GM12878 (cell line): ENCODE measurements around the gene CENPF. TPM values are rescaled to one million over a fixed set of nuclear protein-coding genes. Genes with fewer than 3 reads are reported as not detected.

Experiments used
- ATAC-seq: fragments of 200-7000 bp; cut with Tn5 transposase; 3 replicates; pipeline ENCODE4 v1.9.1; 2020; ENCODE audit warnings: mild to moderate bottlenecking, moderate library complexity
- BruUV-seq: library from RNA; stranded (reverse); fragments of 400-500 nt; replicated peaks from 2 replicates; lab custom pipeline; 2021; lab: Mats Ljungman, UMichigan
- CTCF ChIA-PET: fragments of 300-600 bp; sonication (Branson Sonifier 250); formaldehyde crosslinking; extraction: SDS; loops from one replicate; lab custom pipeline; 2021; ENCODE audit warnings: inconsistent platforms; lab: Yijun Ruan, JAX
- POLR2A ChIA-PET: fragments of 350-600 bp; formaldehyde crosslinking; extraction: SDS; loops from one replicate; lab custom pipeline; 2021; ENCODE audit warnings: inconsistent platforms; lab: Charles Lee
- RAD21 ChIA-PET: fragments of 300-600 bp; sonication (Branson Sonifier 250); formaldehyde crosslinking; loops from one replicate; lab custom pipeline; 2023; ENCODE audit warnings: antibody characterized with exemption; ENCODE audit not compliant: unreplicated experiment; lab: Charles Lee
- SMC1A ChIA-PET: fragments of 300-600 bp; sonication (Branson Sonifier 250); formaldehyde crosslinking; loops from one replicate; lab custom pipeline; 2023; ENCODE audit not compliant: unreplicated experiment, uncharacterized antibody; lab: Charles Lee
- DNase-seq: peaks from one replicate; pipeline ENCODE4 v3.0.0-alpha.2; 2011; ENCODE audit warnings: low read depth, low spot score
- FAIRE-seq: peaks from 3 replicates; lab custom pipeline; 2011; peaks lifted over from hg19 to GRCh38; lab: Jason Lieb, UNC
- H2AFZ ChIP-seq: 2 replicates; pipeline ENCODE4 v1.6.0; 2011; ENCODE audit warnings: low read depth, low read length, control low read depth; ENCODE audit not compliant: control insufficient read depth
- H3K27ac ChIP-seq: 2 replicates; pipeline ENCODE4 v1.5.1; 2011; ENCODE audit warnings: control low read depth; ENCODE audit not compliant: control insufficient read depth, insufficient read depth
- H3K27me3 ChIP-seq, 2 experiments: replicated peaks in 1 of 2; 2 replicates each; pipeline versions ENCODE4 v1.6.0 to v1.6.1; 2011; ENCODE audit warnings: low read length in 1 of 2; ENCODE audit not compliant: control insufficient read depth in 2 of 2, insufficient read depth in 2 of 2
- H3K36me3 ChIP-seq, 2 experiments: 2 replicates each; pipeline ENCODE4 v1.5.1; 2011; ENCODE audit warnings: low read length in 1 of 2; ENCODE audit not compliant: control insufficient read depth in 2 of 2, insufficient read depth in 2 of 2
- H3K4me1 ChIP-seq: 2 replicates; pipeline ENCODE4 v1.6.1; 2011; ENCODE audit warnings: mild to moderate bottlenecking, low read length, moderate library complexity, mixed read lengths; ENCODE audit not compliant: control insufficient read depth, insufficient read depth
- H3K4me2 ChIP-seq: 2 replicates; pipeline ENCODE4 v1.6.0; 2011; ENCODE audit warnings: control low read depth; ENCODE audit not compliant: control insufficient read depth, insufficient read depth
- H3K4me3 ChIP-seq: fragments of 200-600 bp; sonication (generic); 2 replicates; pipeline ENCODE4 v1.5.1; 2016
- H3K79me2 ChIP-seq: 2 replicates; pipeline ENCODE4 v1.6.0; 2011; ENCODE audit warnings: low read length; ENCODE audit not compliant: control insufficient read depth, insufficient read depth
- H3K9ac ChIP-seq: 2 replicates; pipeline ENCODE4 v1.8.0; 2011; ENCODE audit warnings: low read length, control low read depth, mixed read lengths; ENCODE audit not compliant: control insufficient read depth, insufficient read depth
- H3K9me3 ChIP-seq: replicated peaks from 3 replicates; pipeline ENCODE4 v1.5.1; 2011; ENCODE audit warnings: mild to moderate bottlenecking, low read length; ENCODE audit not compliant: control insufficient read depth, insufficient read depth
- H4K20me1 ChIP-seq: 2 replicates; pipeline ENCODE4 v1.6.0; 2011; ENCODE audit not compliant: control insufficient read depth, insufficient read depth
- RB1 ChIP-seq: fragments of 450-650 bp; formaldehyde crosslinking; IDR thresholded peaks from 2 replicates; pipeline ENCODE4 v1.6.1; 2017; ENCODE audit warnings: mild to moderate bottlenecking, borderline replicate concordance
- SUPT20H ChIP-seq: IDR thresholded peaks from 2 replicates; pipeline ENCODE4 v1.6.1; 2011; ENCODE audit warnings: low read depth, mild to moderate bottlenecking, low read length, moderate library complexity, borderline replicate concordance; ENCODE audit not compliant: control insufficient read depth
- WRNIP1 ChIP-seq: IDR thresholded peaks from 2 replicates; pipeline ENCODE4 v1.6.1; 2011; ENCODE audit warnings: low read depth, low read length, improper control_type of control experiment, borderline replicate concordance
- WGBS: methylation state at CpG from one replicate; pipeline ENCODE4 v1.1.6; 2016; ENCODE audit warnings: low lambda C conversion rate; ENCODE audit not compliant: insufficient replicate concordance, insufficient coverage; ENCODE audit errors: missing lambda C conversion rate; 5-methylcytosine and 5-hydroxymethylcytosine counted together
- in situ Hi-C: fragments of 300-500 bp; cut with MboI; formaldehyde crosslinking; loops from 9 replicates; pipeline ENCODE4 v1.14.3; 2018; ENCODE audit warnings: mixed read lengths
- intact Hi-C: fragments of 100-400 bp; cut with micrococcal nuclease; formaldehyde crosslinking; loops from one replicate; pipeline ENCODE4 v1.14.2; 2022; ENCODE audit not compliant: unreplicated experiment
- polyA plus RNA-seq, 11 experiments: library from polyadenylated mRNA; depleted of rRNA in 4 of 11; unstranded in 6 of 11; stranded (reverse) in 5 of 11; fragments of >200 nt; fragmentation: Nextera tagmentation in 4 of 11; fragmentation: Illumina TruSeq in 1 of 11; extraction: Ambion mirVana in 4 of 11; extraction: Trizol in 1 of 11; gene quantifications; 1 replicate in 1 of 11; 2 replicates in 10 of 11; pipeline versions ENCODE4 v1.2.1 to v1.2.3, GENCODE V29; 2011 to 2016; ENCODE audit warnings: inconsistent platforms in 2 of 11, missing spikeins in 2 of 11, low read depth in 1 of 11
- total RNA-seq, 4 experiments: library from RNA; depleted of rRNA in 3 of 4; stranded (reverse); fragments of >200 nt in 3 of 4; fragmentation: Illumina TruSeq in 1 of 4; extraction: Trizol in 1 of 4; gene quantifications; 2 replicates each; pipeline versions ENCODE4 v1.2.1 to v1.2.3, GENCODE V29; 2013 to 2021
- TF ChIP-seq, protein P1 (sequence below): fragments of 150-350 bp; IDR thresholded peaks from 2 replicates; pipeline ENCODE4 v1.6.1; 2016; ENCODE audit warnings: low read depth, low read length
- TF ChIP-seq, protein P2 (sequence below): fragments of 450-650 bp; IDR thresholded peaks from 2 replicates; pipeline ENCODE4 v1.6.1; 2016; ENCODE audit warnings: mild to moderate bottlenecking
- TF ChIP-seq, protein P3 (sequence below): fragments of 450-650 bp; formaldehyde crosslinking; IDR thresholded peaks from 2 replicates; pipeline ENCODE4 v1.4.0; 2020; ENCODE audit warnings: mild to moderate bottlenecking, moderate library complexity

CENPF gene
- total and polyA plus RNA-seq, 10 of the 15 experiments (the other 5 are each of a cell fraction or from before 2014, with no cell fraction given) = 26.0 to 132 (median 70.5) TPM

DNA sequence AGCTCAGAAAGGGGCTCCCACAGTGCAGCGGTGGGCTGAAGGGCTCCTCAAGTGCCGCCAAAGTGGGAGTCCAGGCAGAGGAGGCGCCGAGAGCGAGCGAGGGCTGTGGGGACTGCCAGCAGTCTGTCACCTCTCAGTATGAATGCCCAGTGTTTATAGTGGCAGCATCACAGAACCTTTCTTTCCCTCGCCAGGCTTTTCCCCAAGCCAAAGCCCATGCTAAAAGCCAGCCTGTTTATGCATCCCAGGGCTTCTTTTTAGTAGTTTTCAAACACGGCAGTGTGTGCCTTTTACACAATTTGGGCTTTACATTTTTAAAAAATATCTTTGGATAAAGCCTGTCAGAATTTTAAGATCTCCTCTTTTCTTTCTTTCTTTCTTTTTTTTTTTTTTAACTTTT lies 70.6 kb downstream of the CENPF start:
- POLR2A ChIA-PET = no interaction called here
- in situ Hi-C loops = no loop called here

More for the DNA sequence above, 70.6 kb downstream of the CENPF start:
- H3K36me3 ChIP-seq = peaks cover 0 to 3% of the 10 kb centered on the region in 2 experiments; a peak in 2 of 4 replicates
- H4K20me1 ChIP-seq = no peaks in the 10 kb centered on the region
- intact Hi-C loops = no loop called here
- no peak overlapping the region for H3K9ac ChIP-seq
- BruUV-seq = no TSS peak
- no peak overlapping the region for H3K4me3 ChIP-seq
- ChIA-PET SMC1A (no interaction called here), CTCF (interaction anchor here (1.1 kb wide), 1 partner anchor 10 kb away, joined by 4 read pairs; no protein-coding TSS in a partner anchor), RAD21 (no interaction called here)
- FAIRE-seq (no peak), DNase-seq (no peak), ATAC-seq (no peak)
- H3K27me3 ChIP-seq = no peaks in the 10 kb centered on the region; a peak in 1 of 4 replicates
- TF ChIP-seq, protein P1, sequence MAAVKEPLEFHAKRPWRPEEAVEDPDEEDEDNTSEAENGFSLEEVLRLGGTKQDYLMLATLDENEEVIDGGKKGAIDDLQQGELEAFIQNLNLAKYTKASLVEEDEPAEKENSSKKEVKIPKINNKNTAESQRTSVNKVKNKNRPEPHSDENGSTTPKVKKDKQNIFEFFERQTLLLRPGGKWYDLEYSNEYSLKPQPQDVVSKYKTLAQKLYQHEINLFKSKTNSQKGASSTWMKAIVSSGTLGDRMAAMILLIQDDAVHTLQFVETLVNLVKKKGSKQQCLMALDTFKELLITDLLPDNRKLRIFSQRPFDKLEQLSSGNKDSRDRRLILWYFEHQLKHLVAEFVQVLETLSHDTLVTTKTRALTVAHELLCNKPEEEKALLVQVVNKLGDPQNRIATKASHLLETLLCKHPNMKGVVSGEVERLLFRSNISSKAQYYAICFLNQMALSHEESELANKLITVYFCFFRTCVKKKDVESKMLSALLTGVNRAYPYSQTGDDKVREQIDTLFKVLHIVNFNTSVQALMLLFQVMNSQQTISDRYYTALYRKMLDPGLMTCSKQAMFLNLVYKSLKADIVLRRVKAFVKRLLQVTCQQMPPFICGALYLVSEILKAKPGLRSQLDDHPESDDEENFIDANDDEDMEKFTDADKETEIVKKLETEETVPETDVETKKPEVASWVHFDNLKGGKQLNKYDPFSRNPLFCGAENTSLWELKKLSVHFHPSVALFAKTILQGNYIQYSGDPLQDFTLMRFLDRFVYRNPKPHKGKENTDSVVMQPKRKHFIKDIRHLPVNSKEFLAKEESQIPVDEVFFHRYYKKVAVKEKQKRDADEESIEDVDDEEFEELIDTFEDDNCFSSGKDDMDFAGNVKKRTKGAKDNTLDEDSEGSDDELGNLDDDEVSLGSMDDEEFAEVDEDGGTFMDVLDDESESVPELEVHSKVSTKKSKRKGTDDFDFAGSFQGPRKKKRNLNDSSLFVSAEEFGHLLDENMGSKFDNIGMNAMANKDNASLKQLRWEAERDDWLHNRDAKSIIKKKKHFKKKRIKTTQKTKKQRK = no peak
- no peak for TF ChIP-seq SUPT20H
- TF ChIP-seq, protein P2, sequence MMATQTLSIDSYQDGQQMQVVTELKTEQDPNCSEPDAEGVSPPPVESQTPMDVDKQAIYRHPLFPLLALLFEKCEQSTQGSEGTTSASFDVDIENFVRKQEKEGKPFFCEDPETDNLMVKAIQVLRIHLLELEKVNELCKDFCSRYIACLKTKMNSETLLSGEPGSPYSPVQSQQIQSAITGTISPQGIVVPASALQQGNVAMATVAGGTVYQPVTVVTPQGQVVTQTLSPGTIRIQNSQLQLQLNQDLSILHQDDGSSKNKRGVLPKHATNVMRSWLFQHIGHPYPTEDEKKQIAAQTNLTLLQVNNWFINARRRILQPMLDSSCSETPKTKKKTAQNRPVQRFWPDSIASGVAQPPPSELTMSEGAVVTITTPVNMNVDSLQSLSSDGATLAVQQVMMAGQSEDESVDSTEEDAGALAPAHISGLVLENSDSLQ = no peak
- TF ChIP-seq RB1 = no peak
- no peak for TF ChIP-seq WRNIP1
- TF ChIP-seq, protein P3, sequence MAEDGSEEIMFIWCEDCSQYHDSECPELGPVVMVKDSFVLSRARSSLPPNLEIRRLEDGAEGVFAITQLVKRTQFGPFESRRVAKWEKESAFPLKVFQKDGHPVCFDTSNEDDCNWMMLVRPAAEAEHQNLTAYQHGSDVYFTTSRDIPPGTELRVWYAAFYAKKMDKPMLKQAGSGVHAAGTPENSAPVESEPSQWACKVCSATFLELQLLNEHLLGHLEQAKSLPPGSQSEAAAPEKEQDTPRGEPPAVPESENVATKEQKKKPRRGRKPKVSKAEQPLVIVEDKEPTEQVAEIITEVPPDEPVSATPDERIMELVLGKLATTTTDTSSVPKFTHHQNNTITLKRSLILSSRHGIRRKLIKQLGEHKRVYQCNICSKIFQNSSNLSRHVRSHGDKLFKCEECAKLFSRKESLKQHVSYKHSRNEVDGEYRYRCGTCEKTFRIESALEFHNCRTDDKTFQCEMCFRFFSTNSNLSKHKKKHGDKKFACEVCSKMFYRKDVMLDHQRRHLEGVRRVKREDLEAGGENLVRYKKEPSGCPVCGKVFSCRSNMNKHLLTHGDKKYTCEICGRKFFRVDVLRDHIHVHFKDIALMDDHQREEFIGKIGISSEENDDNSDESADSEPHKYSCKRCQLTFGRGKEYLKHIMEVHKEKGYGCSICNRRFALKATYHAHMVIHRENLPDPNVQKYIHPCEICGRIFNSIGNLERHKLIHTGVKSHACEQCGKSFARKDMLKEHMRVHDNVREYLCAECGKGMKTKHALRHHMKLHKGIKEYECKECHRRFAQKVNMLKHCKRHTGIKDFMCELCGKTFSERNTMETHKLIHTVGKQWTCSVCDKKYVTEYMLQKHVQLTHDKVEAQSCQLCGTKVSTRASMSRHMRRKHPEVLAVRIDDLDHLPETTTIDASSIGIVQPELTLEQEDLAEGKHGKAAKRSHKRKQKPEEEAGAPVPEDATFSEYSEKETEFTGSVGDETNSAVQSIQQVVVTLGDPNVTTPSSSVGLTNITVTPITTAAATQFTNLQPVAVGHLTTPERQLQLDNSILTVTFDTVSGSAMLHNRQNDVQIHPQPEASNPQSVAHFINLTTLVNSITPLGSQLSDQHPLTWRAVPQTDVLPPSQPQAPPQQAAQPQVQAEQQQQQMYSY (CRISPR knock-in tag) = no peak
- H3K9me3 ChIP-seq = no peaks in the 10 kb centered on the region
- H3K4me1 ChIP-seq = no peaks in the 10 kb centered on the region
- no peaks in the 10 kb centered on the region for H3K79me2 ChIP-seq
- no peak overlapping the region for H2AFZ ChIP-seq
- no peak overlapping the region for H3K4me2 ChIP-seq
- 96% methylated on average over 8 of the region's 8 CpGs for WGBS
- H3K27ac ChIP-seq = no peak overlapping the region
